ENCODE results near the gene SUCLG2. TPM values are rescaled to one million over a fixed set of nuclear protein-coding genes. Genes with fewer than 3 reads are reported as not detected.

Gene SUCLG2
- total and polyA plus RNA-seq, 12 donors = 28.3 to 122 (median 97.4) TPM

GRCh38 chr3:67361323-67361722 is 293.1 kb downstream of the SUCLG2 start:
- intact Hi-C loops (cut with DNase I) = no loop called here
- H3K36me3 ChIP-seq = no peaks in the 10 kb centered on the region
- no peak overlapping the region for H3K4me3 ChIP-seq
- TF ChIP-seq CTCF (IDR thresholded peaks at IDR 0.05) = no peak
- H3K9me3 ChIP-seq = peaks cover 0 to 9% (median 0%) of the 10 kb centered on the region in 11 donors
- H3K27ac ChIP-seq = no peak overlapping the region
- 70 to 80% methylated on average over 5 of the region's 5 CpGs for WGBS, 2 donors
- H3K4me1 ChIP-seq = no peaks in the 10 kb centered on the region
- no peaks in the 10 kb centered on the region for H3K27me3 ChIP-seq
- ATAC-seq (no peak), DNase-seq (no peak)

GRCh38 chr3:67357610-67358458 is 296.6 kb downstream of the SUCLG2 start:
- intact Hi-C loops (cut with DNase I) = no loop called here
- 13 to 18% methylated on average over 5 of the region's 5 CpGs for WGBS, 2 donors
- TF ChIP-seq CTCF (IDR thresholded peaks at IDR 0.05) = peak in 4 of 9 donors; percentile 8 to 35 (median 24)
- Histone ChIP-seq H3K9me3 (peaks cover 0 to 9% (median 0%) of the 10 kb centered on the region in 11 donors), H3K4me3 (no peak overlapping the region), H3K27ac (no peak overlapping the region), H3K4me1 (no peaks in the 10 kb centered on the region), H3K27me3 (no peaks in the 10 kb centered on the region), H3K36me3 (no peaks in the 10 kb centered on the region)
- DNase-seq (no peak), ATAC-seq (no peak)

GRCh38 chr3:67349551-67350174 is 304.7 kb downstream of the SUCLG2 start:
- DNase-seq (no peak), ATAC-seq (no peak)
- no peak for TF ChIP-seq CTCF (IDR thresholded peaks at IDR 0.05)
- intact Hi-C loops (cut with DNase I) = no loop called here
- Histone ChIP-seq H3K27me3 (no peaks in the 10 kb centered on the region), H3K27ac (no peak overlapping the region), H3K9me3 (peaks cover 0 to 10% (median 3%) of the 10 kb centered on the region in 11 donors), H3K4me3 (no peak overlapping the region), H3K4me1 (no peaks in the 10 kb centered on the region), H3K36me3 (no peaks in the 10 kb centered on the region)

- H3K36me3 ChIP-seq = no peaks in the 10 kb centered on the region
- no peaks in the 10 kb centered on the region for H3K4me1 ChIP-seq
- peaks cover 0 to 28% (median 3%) of the 10 kb centered on the region in 11 donors for H3K9me3 ChIP-seq
- H3K27me3 ChIP-seq = no peaks in the 10 kb centered on the region
- no peak overlapping the region for H3K27ac ChIP-seq
- no peak overlapping the region for H3K4me3 ChIP-seq
- TF ChIP-seq CTCF (IDR thresholded peaks at IDR 0.05) = no peak
- intact Hi-C loops (cut with DNase I) = no loop called here
- no peak for ATAC-seq
- no peak for DNase-seq
Measured at GRCh38 chr3:67346081-67346480, 308.3 kb downstream of the SUCLG2 start.
